ENCODE measurements around the gene HSP90AB1.
"Not testable (repeated sequence)": the region's sequence is repeated elsewhere in the genome, so short reads cannot be mapped to it uniquely, and the experiment has no call there.

The HSP90AB1 gene

GRCh38 chr6:44222486-44223318 is 24.2 kb upstream of the HSP90AB1 start:
- no peak for DNase-seq

- DNase-seq, result peak; percentile 49
Observed at GRCh38 chr6:44223319-44224028, 23.4 kb upstream of the HSP90AB1 start, which contains the start of gene SLC29A1. Gene SLC29A1 (plus strand): TSS chr6:44223595. CDS start chr6:44227314, 3,719 bp downstream.

GRCh38 chr6:44224029-44224964 is 22.6 kb upstream of the HSP90AB1 start:
- no peak for DNase-seq

GRCh38 chr6:44224965-44225305 is 22.0 kb upstream of the HSP90AB1 start:
- no peak for DNase-seq

- DNase-seq, result no peak
Observed at GRCh38 chr6:44225579-44226325, 21.1 kb upstream of the HSP90AB1 start.

- no peak for DNase-seq
Observed at GRCh38 chr6:44226368-44227147, 20.3 kb upstream of the HSP90AB1 start.

- no peak for DNase-seq
Observed at GRCh38 chr6:44227148-44227793, 19.6 kb upstream of the HSP90AB1 start.

- no peak for DNase-seq
Observed at GRCh38 chr6:44228031-44228430, 18.9 kb upstream of the HSP90AB1 start.

- no peak for DNase-seq
Observed at GRCh38 chr6:44228433-44228832, 18.5 kb upstream of the HSP90AB1 start.

- no peak for DNase-seq
Observed at GRCh38 chr6:44228836-44229235, 18.1 kb upstream of the HSP90AB1 start.

GRCh38 chr6:44229376-44230033 is 17.4 kb upstream of the HSP90AB1 start:
- DNase-seq, result no peak

GRCh38 chr6:44230034-44230675 is 16.7 kb upstream of the HSP90AB1 start:
- no peak for DNase-seq

GRCh38 chr6:44231426-44231825 is 15.5 kb upstream of the HSP90AB1 start:
- not testable (repeated sequence) for DNase-seq

GRCh38 chr6:44232676-44233566 is 14.0 kb upstream of the HSP90AB1 start:
- DNase-seq, result no peak

- no peak for DNase-seq
Observed at GRCh38 chr6:44233567-44234100, 13.3 kb upstream of the HSP90AB1 start.

GRCh38 chr6:44234101-44235025 is 12.5 kb upstream of the HSP90AB1 start:
- no peak for DNase-seq

GRCh38 chr6:44235269-44235668 is 11.6 kb upstream of the HSP90AB1 start:
- DNase-seq, result no peak
